GM21528 (cell line): ENCODE measurements around the gene RAB6A.

Source experiments
- ATAC-seq: cut with Tn5 transposase; IDR thresholded peaks from one replicate; pipeline ENCODE4 v1.9.1; 2021; ENCODE audit warnings: mild to moderate bottlenecking, moderate library complexity; ENCODE audit not compliant: unreplicated experiment, low FRiP score

The RAB6A gene

GRCh38 chr11:73635721-73636120 lies 125.2 kb downstream of the RAB6A start:
- ATAC-seq: no peak

DNA sequence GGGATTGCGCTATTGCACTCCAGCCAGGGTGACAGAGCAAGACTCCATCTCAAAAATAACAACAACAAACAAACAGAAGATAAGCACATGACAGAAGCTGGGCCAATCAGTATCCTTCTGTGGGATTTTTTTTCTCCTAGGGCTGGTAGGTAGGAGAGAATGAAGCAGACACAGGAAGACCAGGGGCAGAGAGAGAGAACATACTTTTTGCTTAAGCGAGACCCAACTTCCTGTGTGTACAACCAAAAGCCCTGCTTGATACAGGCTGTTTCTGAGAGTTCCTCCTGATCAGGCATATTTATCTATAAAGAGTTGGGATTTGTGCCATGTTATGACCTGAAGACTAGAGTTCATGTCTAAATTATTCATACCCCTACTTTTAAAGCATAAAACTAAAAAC lies 126.9 kb downstream of the RAB6A start:
- no peak for ATAC-seq

GRCh38 chr11:73632996-73633395 lies 127.9 kb downstream of the RAB6A start:
- ATAC-seq: no peak

DNA sequence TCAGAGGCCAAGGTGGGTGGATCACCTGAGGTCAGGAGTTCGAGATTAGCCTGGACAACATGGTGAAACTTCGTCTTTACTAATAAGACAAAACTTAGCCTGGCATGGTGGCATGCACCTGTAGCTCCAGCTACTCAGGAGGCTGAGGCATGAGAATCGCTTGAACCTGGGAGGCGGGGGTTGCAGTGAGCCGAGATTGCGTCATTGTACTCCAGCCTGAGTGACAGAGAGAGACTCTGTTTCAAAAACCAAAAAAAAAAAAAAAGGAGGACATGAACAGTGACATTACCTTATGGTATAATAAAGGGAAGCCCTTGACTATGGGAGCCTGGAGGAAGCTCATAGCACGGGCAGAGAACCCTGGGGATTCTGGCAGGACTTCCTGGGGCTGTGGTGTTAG lies 131.0 kb downstream of the RAB6A start:
- no peak for ATAC-seq

- ATAC-seq: no peak
Measured at GRCh38 chr11:73625696-73626318, 135.1 kb downstream of the RAB6A start.
